Endodermal cell (in vitro differentiated cells): Measurements from ENCODE around the gene ACKR1. TPM values are rescaled to one million over a fixed set of nuclear protein-coding genes. Genes with fewer than 3 reads are reported as not detected.

ENCODE experiments used
- DNase-seq: peaks from one replicate; pipeline ENCODE4 v3.0.0-alpha.2; 2017
- H3K27ac ChIP-seq: 2 replicates; pipeline ENCODE4 v1.5.1; 2013; ENCODE audit warnings: mild to moderate bottlenecking, low read depth, low read length, moderate library complexity
- H3K27me3 ChIP-seq: 2 replicates; pipeline ENCODE4 v1.6.1; 2013; ENCODE audit warnings: mild to moderate bottlenecking, low read length, moderate library complexity; ENCODE audit not compliant: insufficient read depth, control insufficient read depth, poor library complexity, severe bottlenecking
- H3K36me3 ChIP-seq: 2 replicates; pipeline ENCODE4 v1.7.0; 2013; ENCODE audit warnings: mild to moderate bottlenecking, low read length, moderate library complexity; ENCODE audit not compliant: control insufficient read depth, insufficient read depth
- H3K4me1 ChIP-seq: one replicate; pipeline ENCODE4 v1.7.0; 2013; ENCODE audit warnings: low read length; ENCODE audit not compliant: control insufficient read depth, insufficient read depth
- H3K4me3 ChIP-seq: 2 replicates; pipeline ENCODE4 v1.5.1; 2013; ENCODE audit warnings: mild to moderate bottlenecking, low read length, moderate library complexity
- H3K9ac ChIP-seq: 2 replicates; pipeline ENCODE4 v1.6.1; 2013; ENCODE audit warnings: mild to moderate bottlenecking, low read length, moderate library complexity; ENCODE audit not compliant: poor library complexity, severe bottlenecking; ENCODE audit errors: extremely low read depth
- H3K9me3 ChIP-seq: 2 replicates; pipeline ENCODE4 v1.6.1; 2013; ENCODE audit warnings: mild to moderate bottlenecking, low read length, moderate library complexity; ENCODE audit not compliant: control insufficient read depth
- H3K27ac Mint-ChIP-seq: 2 replicates; pipeline ENCODE4 v1.8.0; 2020; ENCODE audit warnings: mixed read lengths
- H3K27me3 Mint-ChIP-seq: 2 replicates; pipeline ENCODE4 v1.8.0; 2021; ENCODE audit warnings: mild to moderate bottlenecking, mixed read lengths; ENCODE audit not compliant: insufficient read depth
- H3K36me3 Mint-ChIP-seq: 2 replicates; pipeline ENCODE4 v1.8.0; 2020; ENCODE audit warnings: low read depth, mixed read lengths
- H3K4me1 Mint-ChIP-seq: 2 replicates; pipeline ENCODE4 v1.8.0; 2020; ENCODE audit warnings: mixed read lengths
- H3K4me3 Mint-ChIP-seq: 2 replicates; pipeline ENCODE4 v1.8.0; 2020; ENCODE audit warnings: mild to moderate bottlenecking, moderate library complexity, mixed read lengths
- H3K9me3 Mint-ChIP-seq: 2 replicates; pipeline ENCODE4 v1.8.0; 2020; ENCODE audit warnings: mild to moderate bottlenecking, mixed read lengths
- WGBS, 2 experiments: methylation state at CpG; one replicate each; pipeline versions ENCODE4 v1.1.5 to v1.1.7; 2013; ENCODE audit warnings: missing lambda C conversion rate in 2 of 2, mixed read lengths in 1 of 2; ENCODE audit not compliant: insufficient coverage in 1 of 2, insufficient read length in 1 of 2; 5-methylcytosine and 5-hydroxymethylcytosine counted together
- total RNA-seq, 2 donors: library from RNA; stranded (reverse); fragmentation: NEBNext Ultra II Directional in 1 of 2; extraction: Animal tissue kit (Norgen Biotek cat#: 25700) in 1 of 2; gene quantifications; 2 replicates in 1 of 2; 3 replicates in 1 of 2; pipeline ENCODE4 v1.2.1, GENCODE V29; 2021
- TF ChIP-seq, protein P1 (sequence below): fragments of 200-600 bp; sonication (generic); conservative IDR thresholded peaks from 2 replicates; pipeline ENCODE4 v1.5.0; 2021; ENCODE audit warnings: antibody characterized with exemption, mild to moderate bottlenecking

ACKR1 gene
- total RNA-seq, 2 donors from 2014 or later, result not detected

DNA sequence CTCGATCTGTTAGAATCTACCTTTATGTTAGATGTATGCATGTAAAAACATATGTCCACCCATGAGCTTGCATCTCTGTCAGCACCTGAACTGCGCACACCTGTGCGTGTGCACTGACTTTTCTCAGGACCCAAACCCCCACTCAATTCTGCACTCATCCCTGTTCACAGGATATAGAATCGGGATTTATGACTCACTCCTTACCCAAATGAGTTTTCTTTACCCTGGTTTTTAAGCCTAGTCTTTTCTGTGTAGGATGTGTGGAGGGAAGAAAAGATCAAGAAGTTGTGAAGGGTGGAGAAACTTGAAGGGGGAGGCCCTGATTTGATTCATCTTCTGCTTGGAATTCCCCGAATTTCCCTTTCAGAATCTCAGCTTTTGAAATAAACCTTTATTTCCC is 2.4 kb downstream of the ACKR1 start:
- peaks cover 26% of the 10 kb centered on the region for H3K27me3 ChIP-seq
- H3K4me1 ChIP-seq, result no peaks in the 10 kb centered on the region
- no peaks in the 10 kb centered on the region for H3K36me3 ChIP-seq
- Mint-ChIP-seq H3K4me1 (peaks cover 2% of the 10 kb centered on the region), H3K36me3 (no peaks in the 10 kb centered on the region), H3K27ac (no peak overlapping the region), H3K9me3 (no peaks in the 10 kb centered on the region), H3K27me3 (peaks cover 33% of the 10 kb centered on the region), H3K4me3 (no peak overlapping the region)
- no peaks in the 10 kb centered on the region for H3K9me3 ChIP-seq
- DNase-seq, result no peak
- WGBS, 2 experiments, result 82 to 85% methylated on average over 3 to 5 of the region's 5 CpGs
- TF ChIP-seq, protein P1, sequence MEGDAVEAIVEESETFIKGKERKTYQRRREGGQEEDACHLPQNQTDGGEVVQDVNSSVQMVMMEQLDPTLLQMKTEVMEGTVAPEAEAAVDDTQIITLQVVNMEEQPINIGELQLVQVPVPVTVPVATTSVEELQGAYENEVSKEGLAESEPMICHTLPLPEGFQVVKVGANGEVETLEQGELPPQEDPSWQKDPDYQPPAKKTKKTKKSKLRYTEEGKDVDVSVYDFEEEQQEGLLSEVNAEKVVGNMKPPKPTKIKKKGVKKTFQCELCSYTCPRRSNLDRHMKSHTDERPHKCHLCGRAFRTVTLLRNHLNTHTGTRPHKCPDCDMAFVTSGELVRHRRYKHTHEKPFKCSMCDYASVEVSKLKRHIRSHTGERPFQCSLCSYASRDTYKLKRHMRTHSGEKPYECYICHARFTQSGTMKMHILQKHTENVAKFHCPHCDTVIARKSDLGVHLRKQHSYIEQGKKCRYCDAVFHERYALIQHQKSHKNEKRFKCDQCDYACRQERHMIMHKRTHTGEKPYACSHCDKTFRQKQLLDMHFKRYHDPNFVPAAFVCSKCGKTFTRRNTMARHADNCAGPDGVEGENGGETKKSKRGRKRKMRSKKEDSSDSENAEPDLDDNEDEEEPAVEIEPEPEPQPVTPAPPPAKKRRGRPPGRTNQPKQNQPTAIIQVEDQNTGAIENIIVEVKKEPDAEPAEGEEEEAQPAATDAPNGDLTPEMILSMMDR, result no peak
- no peak overlapping the region for H3K4me3 ChIP-seq
- H3K9ac ChIP-seq, result no peak overlapping the region
- H3K27ac ChIP-seq, result no peak overlapping the region

DNA sequence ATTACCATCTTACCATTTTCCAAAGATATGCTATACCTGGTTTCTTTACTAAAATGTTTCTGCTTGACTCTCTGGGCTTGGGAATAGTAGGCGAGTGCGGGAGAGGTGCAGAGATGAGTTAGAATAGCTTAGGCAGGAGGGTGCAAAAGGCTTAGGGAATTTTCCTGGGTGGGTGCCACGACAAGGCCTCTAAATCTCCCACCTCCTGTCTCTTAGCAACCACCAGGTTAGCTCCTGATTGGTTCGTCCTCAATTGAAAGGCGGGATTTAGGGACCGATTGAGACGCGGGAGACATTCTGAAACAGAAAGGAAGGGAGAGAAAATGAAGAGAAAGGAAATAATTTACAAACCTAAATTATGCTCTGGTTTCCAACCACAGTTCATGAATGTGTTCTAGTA is 3.1 kb downstream of the ACKR1 start:
- peaks cover 27% of the 10 kb centered on the region for H3K27me3 ChIP-seq
- no peak overlapping the region for H3K27ac ChIP-seq
- H3K9me3 Mint-ChIP-seq, result no peaks in the 10 kb centered on the region
- DNase-seq, result peak; percentile 18
- peaks cover 2% of the 10 kb centered on the region for H3K4me1 Mint-ChIP-seq
- no peaks in the 10 kb centered on the region for H3K9me3 ChIP-seq
- WGBS, 2 experiments, result 0 to 44% methylated on average over 1 to 8 of the region's 8 CpGs
- H3K9ac ChIP-seq, result no peak overlapping the region
- TF ChIP-seq, protein P1, result no peak
- H3K36me3 ChIP-seq, result no peaks in the 10 kb centered on the region
- no peak overlapping the region for H3K4me3 Mint-ChIP-seq
- peaks cover 33% of the 10 kb centered on the region for H3K27me3 Mint-ChIP-seq
- H3K36me3 Mint-ChIP-seq, result no peaks in the 10 kb centered on the region
- H3K4me3 ChIP-seq, result no peak overlapping the region
- H3K27ac Mint-ChIP-seq, result no peak overlapping the region
- no peaks in the 10 kb centered on the region for H3K4me1 ChIP-seq

- Mint-ChIP-seq H3K9me3 (no peaks in the 10 kb centered on the region), H3K4me1 (peaks cover 2% of the 10 kb centered on the region), H3K27me3 (peaks cover 33% of the 10 kb centered on the region), H3K4me3 (no peak overlapping the region), H3K27ac (no peak overlapping the region), H3K36me3 (no peaks in the 10 kb centered on the region)
- Histone ChIP-seq H3K36me3 (no peaks in the 10 kb centered on the region), H3K4me3 (no peak overlapping the region), H3K4me1 (no peaks in the 10 kb centered on the region), H3K27ac (no peak overlapping the region), H3K9ac (no peak overlapping the region), H3K9me3 (no peaks in the 10 kb centered on the region), H3K27me3 (peaks cover 27% of the 10 kb centered on the region)
- WGBS, 2 experiments, result 11 to 15% methylated on average over 3 to 6 of the region's 7 CpGs
- TF ChIP-seq, protein P1, result no peak
- peak; percentile 66 for DNase-seq
Observed at GRCh38 chr1:159208175-159208825, 3.6 kb downstream of the ACKR1 start.
